HepG2 (cell line): ENCODE measurements around the gene VSIG10L. TPM values are rescaled to one million over a fixed set of nuclear protein-coding genes. Genes with fewer than 3 reads are reported as not detected.
A peak's percentile ranks its signal among the peaks of the same experiment; 100 is the strongest.

Source experiments
- CENPT ChIP-seq: sonication (generic); formaldehyde crosslinking; IDR thresholded peaks from 2 replicates; pipeline ENCODE4 v1.8.0; 2022; ENCODE audit warnings: low read depth, mild to moderate bottlenecking, moderate library complexity, missing genetic modification reagents
- DMTF1 ChIP-seq: sonication (generic); formaldehyde crosslinking; IDR thresholded peaks from 2 replicates; pipeline ENCODE4 v1.4.0; 2020; ENCODE audit warnings: mild to moderate bottlenecking, missing genetic modification reagents
- IKZF4 ChIP-seq: sonication (generic); formaldehyde crosslinking; IDR thresholded peaks from 2 replicates; pipeline ENCODE4 v1.5.1; 2020; ENCODE audit warnings: borderline replicate concordance, mild to moderate bottlenecking, low read depth, missing genetic modification reagents; ENCODE audit errors: not compliant biosample characterization
- MTA1 ChIP-seq: sonication (generic); formaldehyde crosslinking; IDR thresholded peaks from 2 replicates; pipeline ENCODE4 v1.4.0; 2020; ENCODE audit warnings: missing genetic modification reagents, mild to moderate bottlenecking, borderline replicate concordance
- NFKBIZ ChIP-seq: IDR thresholded peaks from 2 replicates; pipeline ENCODE4 v1.6.1; 2018; ENCODE audit warnings: missing genetic modification reagents, missing compliant biosample characterization
- NONO ChIP-seq, 2 experiments: fragments of 450-650 bp in 1 of 2; sonication (generic) in 1 of 2; formaldehyde crosslinking in 1 of 2; IDR thresholded peaks in 1 of 2; conservative IDR thresholded peaks in 1 of 2; 2 replicates each; pipeline versions ENCODE4 v1.6.1 to v1.8.0; 2017 to 2022; ENCODE audit warnings: mild to moderate bottlenecking in 1 of 2, missing genetic modification reagents in 1 of 2, moderate library complexity in 1 of 2
- WIZ ChIP-seq: sonication (generic); formaldehyde crosslinking; IDR thresholded peaks from 2 replicates; pipeline ENCODE4 v1.5.1; 2020; ENCODE audit warnings: mild to moderate bottlenecking, missing genetic modification reagents
- ZMAT3 ChIP-seq: sonication (generic); formaldehyde crosslinking; conservative IDR thresholded peaks from 2 replicates; pipeline ENCODE4 v1.7.0; 2021; ENCODE audit warnings: missing genetic modification reagents
- ZNF138 ChIP-seq: sonication (generic); formaldehyde crosslinking; IDR thresholded peaks from 2 replicates; pipeline ENCODE4 v1.5.0; 2020; ENCODE audit warnings: mild to moderate bottlenecking, low read depth, missing genetic modification reagents
- ZNF615 ChIP-seq: sonication (generic); formaldehyde crosslinking; IDR thresholded peaks from 2 replicates; pipeline ENCODE4 v1.5.0; 2020; ENCODE audit warnings: mild to moderate bottlenecking, missing genetic modification reagents, borderline replicate concordance
- ZNF891 ChIP-seq: sonication (generic); formaldehyde crosslinking; IDR thresholded peaks from 2 replicates; pipeline ENCODE4 v1.5.0; 2020; ENCODE audit warnings: mild to moderate bottlenecking, missing genetic modification reagents
- polyA plus RNA-seq, 8 experiments: library from polyadenylated mRNA; depleted of rRNA in 3 of 8; stranded (reverse) in 7 of 8; unstranded in 1 of 8; fragments of >200 nt; fragmentation: Illumina TruSeq in 4 of 8; extraction: Trizol in 4 of 8; gene quantifications; 2 replicates each; pipeline versions ENCODE4 v1.2.1 to v1.2.3, GENCODE V29; 2011 to 2016; ENCODE audit warnings: low read depth in 4 of 8, missing spikeins in 1 of 8, mixed read lengths in 1 of 8; ENCODE audit not compliant: insufficient read depth in 1 of 8
- total RNA-seq, 5 experiments: library from RNA; depleted of rRNA; stranded (reverse); fragments of >200 nt; fragmentation: Illumina TruSeq; extraction: Trizol; gene quantifications; 2 replicates each; pipeline ENCODE4 v1.2.3, GENCODE V29; 2016; ENCODE audit warnings: low read depth in 1 of 5
- TF ChIP-seq, protein P1 (sequence below): conservative IDR thresholded peaks from 2 replicates; pipeline ENCODE4 v1.6.1; 2018; ENCODE audit warnings: missing genetic modification reagents
- TF ChIP-seq, protein P2 (sequence below): fragments of 450-650 bp; IDR thresholded peaks from 2 replicates; pipeline ENCODE4 v1.6.1; 2017; ENCODE audit warnings: mild to moderate bottlenecking
- TF ChIP-seq, protein P3 (sequence below): sonication (generic); formaldehyde crosslinking; IDR thresholded peaks from 2 replicates; pipeline ENCODE4 v1.4.0; 2020; ENCODE audit warnings: missing genetic modification reagents, borderline replicate concordance
- TF ChIP-seq, protein P4 (sequence below): sonication (generic); formaldehyde crosslinking; IDR thresholded peaks from 2 replicates; pipeline ENCODE4 v1.4.0; 2020; ENCODE audit warnings: missing genetic modification reagents; ENCODE audit errors: not compliant biosample characterization
- TF ChIP-seq, protein P5 (sequence below): sonication (generic); formaldehyde crosslinking; IDR thresholded peaks from 2 replicates; pipeline ENCODE4 v1.5.0; 2020; ENCODE audit warnings: mild to moderate bottlenecking, missing genetic modification reagents

VSIG10L gene
- total and polyA plus RNA-seq, 2 of the 13 experiments (the other 11 are each of a cell fraction or from before 2014, with no cell fraction given) = 2.7 to 8.5 TPM

DNA sequence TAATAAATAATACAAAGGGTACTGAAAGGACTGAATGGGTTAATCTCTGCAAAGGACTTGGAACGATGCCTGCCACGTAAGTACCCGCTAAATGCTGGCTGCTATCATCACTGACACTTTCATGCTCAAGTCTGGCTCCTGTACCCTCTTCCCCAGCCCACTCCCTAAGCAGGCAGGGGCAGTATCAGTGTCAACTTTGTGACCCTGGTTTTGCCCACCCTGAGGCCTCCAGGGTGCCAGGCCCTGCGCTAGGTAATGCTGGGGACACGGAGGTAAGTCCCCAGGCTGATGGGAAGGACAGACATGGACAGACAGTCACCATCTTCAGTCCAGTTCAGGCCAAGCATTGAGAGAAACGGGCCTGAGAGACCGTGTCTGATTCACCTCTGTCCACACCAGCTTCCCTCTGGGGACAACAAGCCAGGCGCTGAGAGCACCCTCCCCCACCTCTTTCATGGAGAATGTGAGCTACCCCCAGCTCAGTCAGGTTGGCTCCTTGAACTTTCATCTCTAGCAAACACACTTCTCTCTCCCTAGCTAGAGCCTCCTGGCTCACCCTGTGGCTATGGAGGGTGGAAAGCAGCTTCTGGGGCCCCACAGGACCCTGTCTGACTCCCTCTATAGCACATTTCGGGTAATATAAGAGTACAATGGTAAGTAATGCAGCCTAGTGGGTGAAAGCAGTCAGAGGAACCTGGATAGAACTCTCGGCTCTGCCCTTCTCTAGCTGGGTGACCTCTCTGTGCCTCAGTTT, 23.4 kb upstream of the VSIG10L start (continued):
- TF ChIP-seq IKZF4 (CRISPR knock-in tag) (no peak), NONO (IDR thresholded peaks at IDR 0.05) (no peak), NONO (CRISPR knock-in tag; conservative IDR thresholded peaks at IDR 0.05) (peak; percentile 73; the same call in 1 of the 2 replicates), MTA1 (CRISPR knock-in tag) (peak; percentile 45; the same call in 1 of the 2 replicates), ZNF891 (0 out of 2 replicates have a peak, but pooled peaks have one; percentile 37), DMTF1 (CRISPR knock-in tag) (no peak), ZMAT3 (CRISPR knock-in tag) (no peak), WIZ (CRISPR knock-in tag) (no peak), CENPT (CRISPR knock-in tag) (no peak), ZNF615 (CRISPR knock-in tag) (0 out of 2 replicates have a peak, but pooled peaks have one; percentile 59), ZNF138 (CRISPR knock-in tag) (0 out of 2 replicates have a peak, but pooled peaks have one; percentile 46), NFKBIZ (CRISPR knock-in tag) (no peak; the same call in 1 of the 2 replicates)
- TF ChIP-seq, protein P1, sequence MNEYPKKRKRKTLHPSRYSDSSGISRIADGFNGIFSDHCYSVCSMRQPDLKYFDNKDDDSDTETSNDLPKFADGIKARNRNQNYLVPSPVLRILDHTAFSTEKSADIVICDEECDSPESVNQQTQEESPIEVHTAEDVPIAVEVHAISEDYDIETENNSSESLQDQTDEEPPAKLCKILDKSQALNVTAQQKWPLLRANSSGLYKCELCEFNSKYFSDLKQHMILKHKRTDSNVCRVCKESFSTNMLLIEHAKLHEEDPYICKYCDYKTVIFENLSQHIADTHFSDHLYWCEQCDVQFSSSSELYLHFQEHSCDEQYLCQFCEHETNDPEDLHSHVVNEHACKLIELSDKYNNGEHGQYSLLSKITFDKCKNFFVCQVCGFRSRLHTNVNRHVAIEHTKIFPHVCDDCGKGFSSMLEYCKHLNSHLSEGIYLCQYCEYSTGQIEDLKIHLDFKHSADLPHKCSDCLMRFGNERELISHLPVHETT (CRISPR knock-in tag) = 0 out of 2 replicates have a peak, but pooled peaks have one; percentile 24
- TF ChIP-seq, protein P2, sequence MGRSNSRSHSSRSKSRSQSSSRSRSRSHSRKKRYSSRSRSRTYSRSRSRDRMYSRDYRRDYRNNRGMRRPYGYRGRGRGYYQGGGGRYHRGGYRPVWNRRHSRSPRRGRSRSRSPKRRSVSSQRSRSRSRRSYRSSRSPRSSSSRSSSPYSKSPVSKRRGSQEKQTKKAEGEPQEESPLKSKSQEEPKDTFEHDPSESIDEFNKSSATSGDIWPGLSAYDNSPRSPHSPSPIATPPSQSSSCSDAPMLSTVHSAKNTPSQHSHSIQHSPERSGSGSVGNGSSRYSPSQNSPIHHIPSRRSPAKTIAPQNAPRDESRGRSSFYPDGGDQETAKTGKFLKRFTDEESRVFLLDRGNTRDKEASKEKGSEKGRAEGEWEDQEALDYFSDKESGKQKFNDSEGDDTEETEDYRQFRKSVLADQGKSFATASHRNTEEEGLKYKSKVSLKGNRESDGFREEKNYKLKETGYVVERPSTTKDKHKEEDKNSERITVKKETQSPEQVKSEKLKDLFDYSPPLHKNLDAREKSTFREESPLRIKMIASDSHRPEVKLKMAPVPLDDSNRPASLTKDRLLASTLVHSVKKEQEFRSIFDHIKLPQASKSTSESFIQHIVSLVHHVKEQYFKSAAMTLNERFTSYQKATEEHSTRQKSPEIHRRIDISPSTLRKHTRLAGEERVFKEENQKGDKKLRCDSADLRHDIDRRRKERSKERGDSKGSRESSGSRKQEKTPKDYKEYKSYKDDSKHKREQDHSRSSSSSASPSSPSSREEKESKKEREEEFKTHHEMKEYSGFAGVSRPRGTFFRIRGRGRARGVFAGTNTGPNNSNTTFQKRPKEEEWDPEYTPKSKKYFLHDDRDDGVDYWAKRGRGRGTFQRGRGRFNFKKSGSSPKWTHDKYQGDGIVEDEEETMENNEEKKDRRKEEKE = no peak
- TF ChIP-seq, protein P3, sequence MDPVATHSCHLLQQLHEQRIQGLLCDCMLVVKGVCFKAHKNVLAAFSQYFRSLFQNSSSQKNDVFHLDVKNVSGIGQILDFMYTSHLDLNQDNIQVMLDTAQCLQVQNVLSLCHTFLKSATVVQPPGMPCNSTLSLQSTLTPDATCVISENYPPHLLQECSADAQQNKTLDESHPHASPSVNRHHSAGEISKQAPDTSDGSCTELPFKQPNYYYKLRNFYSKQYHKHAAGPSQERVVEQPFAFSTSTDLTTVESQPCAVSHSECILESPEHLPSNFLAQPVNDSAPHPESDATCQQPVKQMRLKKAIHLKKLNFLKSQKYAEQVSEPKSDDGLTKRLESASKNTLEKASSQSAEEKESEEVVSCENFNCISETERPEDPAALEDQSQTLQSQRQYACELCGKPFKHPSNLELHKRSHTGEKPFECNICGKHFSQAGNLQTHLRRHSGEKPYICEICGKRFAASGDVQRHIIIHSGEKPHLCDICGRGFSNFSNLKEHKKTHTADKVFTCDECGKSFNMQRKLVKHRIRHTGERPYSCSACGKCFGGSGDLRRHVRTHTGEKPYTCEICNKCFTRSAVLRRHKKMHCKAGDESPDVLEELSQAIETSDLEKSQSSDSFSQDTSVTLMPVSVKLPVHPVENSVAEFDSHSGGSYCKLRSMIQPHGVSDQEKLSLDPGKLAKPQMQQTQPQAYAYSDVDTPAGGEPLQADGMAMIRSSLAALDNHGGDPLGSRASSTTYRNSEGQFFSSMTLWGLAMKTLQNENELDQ (CRISPR knock-in tag) = no peak
- TF ChIP-seq, protein P4, sequence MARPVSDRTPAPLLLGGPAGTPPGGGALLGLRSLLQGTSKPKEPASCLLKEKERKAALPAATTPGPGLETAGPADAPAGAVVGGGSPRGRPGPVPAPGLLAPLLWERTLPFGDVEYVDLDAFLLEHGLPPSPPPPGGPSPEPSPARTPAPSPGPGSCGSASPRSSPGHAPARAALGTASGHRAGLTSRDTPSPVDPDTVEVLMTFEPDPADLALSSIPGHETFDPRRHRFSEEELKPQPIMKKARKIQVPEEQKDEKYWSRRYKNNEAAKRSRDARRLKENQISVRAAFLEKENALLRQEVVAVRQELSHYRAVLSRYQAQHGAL (CRISPR knock-in tag) = no peak
- TF ChIP-seq, protein P5, sequence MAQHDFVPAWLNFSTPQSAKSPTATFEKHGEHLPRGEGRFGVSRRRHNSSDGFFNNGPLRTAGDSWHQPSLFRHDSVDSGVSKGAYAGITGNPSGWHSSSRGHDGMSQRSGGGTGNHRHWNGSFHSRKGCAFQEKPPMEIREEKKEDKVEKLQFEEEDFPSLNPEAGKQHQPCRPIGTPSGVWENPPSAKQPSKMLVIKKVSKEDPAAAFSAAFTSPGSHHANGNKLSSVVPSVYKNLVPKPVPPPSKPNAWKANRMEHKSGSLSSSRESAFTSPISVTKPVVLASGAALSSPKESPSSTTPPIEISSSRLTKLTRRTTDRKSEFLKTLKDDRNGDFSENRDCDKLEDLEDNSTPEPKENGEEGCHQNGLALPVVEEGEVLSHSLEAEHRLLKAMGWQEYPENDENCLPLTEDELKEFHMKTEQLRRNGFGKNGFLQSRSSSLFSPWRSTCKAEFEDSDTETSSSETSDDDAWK (CRISPR knock-in tag) = no peak
